ENCODE data around the gene SLC6A18.

SLC6A18 gene

DNA sequence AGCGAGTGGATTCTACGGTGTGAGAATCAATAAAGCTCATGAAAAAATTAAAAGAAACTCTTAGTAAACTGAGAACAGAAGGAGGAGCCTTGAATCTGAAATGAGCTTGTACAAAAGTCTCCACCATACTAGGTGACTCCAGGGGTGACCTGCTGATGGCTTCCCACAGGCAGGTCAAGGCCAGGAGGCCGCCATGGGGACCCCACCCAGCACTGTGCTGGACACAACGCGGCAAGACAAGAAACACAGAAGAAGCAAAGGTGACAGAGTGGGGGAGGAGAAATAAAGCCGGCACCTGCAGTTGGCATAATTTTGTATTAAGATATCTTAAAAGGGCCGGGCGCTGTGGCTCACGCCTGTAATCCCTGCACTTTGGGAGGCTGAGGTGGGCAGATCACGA lies 35.9 kb upstream of the SLC6A18 start:
- H3K36me3 ChIP-seq (ENCODE audit: control insufficient read depth, insufficient read depth, low read length) = no peaks in the 10 kb centered on the region
- H3K4me3 ChIP-seq (ENCODE audit: low read depth, low read length) = no peak overlapping the region
- no peak overlapping the region for H3K9ac ChIP-seq (ENCODE audit: low read depth, low read length)
- H3K9me3 ChIP-seq (ENCODE audit: control insufficient read depth, insufficient read depth, low read length) = no peaks in the 10 kb centered on the region
- no peaks in the 10 kb centered on the region for H3K4me1 ChIP-seq (ENCODE audit: control insufficient read depth, insufficient read depth, low read length)
- peaks cover 3% of the 10 kb centered on the region for H3K27me3 ChIP-seq (ENCODE audit: control insufficient read depth, insufficient read depth, low read length)

GRCh38 chr5:1190278-1190677 lies 34.9 kb upstream of the SLC6A18 start:
- H3K4me1 ChIP-seq (ENCODE audit: control insufficient read depth, insufficient read depth, low read length) = no peaks in the 10 kb centered on the region
- H3K36me3 ChIP-seq (ENCODE audit: control insufficient read depth, insufficient read depth, low read length) = no peaks in the 10 kb centered on the region
- peaks cover 3% of the 10 kb centered on the region for H3K27me3 ChIP-seq (ENCODE audit: control insufficient read depth, insufficient read depth, low read length)
- no peak overlapping the region for H3K4me3 ChIP-seq (ENCODE audit: low read depth, low read length)
- H3K9ac ChIP-seq (ENCODE audit: low read depth, low read length) = no peak overlapping the region
- H3K9me3 ChIP-seq (ENCODE audit: control insufficient read depth, insufficient read depth, low read length) = no peaks in the 10 kb centered on the region

DNA sequence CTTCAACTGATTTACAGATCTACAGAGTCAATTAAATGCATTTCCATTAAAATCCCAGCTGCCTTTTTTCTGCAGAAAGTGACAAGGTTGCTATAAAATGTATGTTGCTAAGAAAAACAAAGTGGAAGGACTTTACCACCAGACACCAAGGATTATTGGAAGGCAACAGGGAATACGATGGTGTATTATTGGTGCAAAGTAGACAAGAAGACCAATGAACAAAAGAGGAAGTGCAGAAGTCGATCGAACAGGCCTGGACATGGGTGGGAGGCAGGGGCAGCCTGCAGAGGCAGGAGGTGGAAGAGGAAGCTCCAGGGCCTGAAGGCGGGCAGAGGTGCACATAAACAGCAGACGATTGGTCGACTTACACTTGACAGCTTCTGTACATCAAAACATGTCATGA lies 34.3 kb upstream of the SLC6A18 start:
- Histone ChIP-seq H3K4me3 (ENCODE audit: low read depth, low read length) (no peak overlapping the region), H3K4me1 (ENCODE audit: control insufficient read depth, insufficient read depth, low read length) (no peaks in the 10 kb centered on the region)

DNA sequence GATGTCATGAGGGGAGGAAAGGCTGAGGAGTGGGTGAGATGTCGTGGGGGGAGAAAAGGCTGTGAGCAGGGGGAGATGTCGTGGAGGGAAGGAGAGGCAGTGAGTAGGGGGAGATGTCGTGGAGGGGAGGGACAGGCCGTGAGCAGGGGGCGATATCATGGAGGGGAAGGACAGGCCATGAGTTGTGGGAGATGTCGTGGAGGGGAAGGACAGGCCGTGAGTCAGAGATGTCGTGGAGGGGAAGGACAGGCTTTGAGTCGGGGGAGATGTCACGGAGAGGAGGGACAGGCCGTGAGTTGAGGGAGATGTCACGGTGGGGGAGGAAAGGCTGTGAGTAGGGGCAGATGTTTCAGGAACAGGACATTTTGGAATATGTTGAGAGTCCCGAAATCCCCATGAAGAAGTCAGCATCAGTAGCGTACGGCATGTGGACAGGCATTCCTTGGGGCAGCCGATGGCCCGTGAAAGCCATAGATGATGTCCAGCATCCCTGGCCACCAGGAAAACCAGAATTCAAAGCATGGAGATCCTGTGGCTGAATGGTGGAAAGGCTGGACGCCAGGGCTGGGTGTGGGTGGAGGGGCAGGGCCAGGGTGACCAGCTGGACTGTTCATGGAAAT lies 32.1 kb upstream of the SLC6A18 start:
- H3K4me1 ChIP-seq (ENCODE audit: control insufficient read depth, insufficient read depth, low read length) = no peaks in the 10 kb centered on the region
- peaks cover 3% of the 10 kb centered on the region for H3K27me3 ChIP-seq (ENCODE audit: control insufficient read depth, insufficient read depth, low read length)
- H3K9me3 ChIP-seq (ENCODE audit: control insufficient read depth, insufficient read depth, low read length) = no peaks in the 10 kb centered on the region
- H3K4me3 ChIP-seq (ENCODE audit: low read depth, low read length) = no peak overlapping the region
- H3K9ac ChIP-seq (ENCODE audit: low read depth, low read length) = no peak overlapping the region
- no peaks in the 10 kb centered on the region for H3K36me3 ChIP-seq (ENCODE audit: control insufficient read depth, insufficient read depth, low read length)

More for the DNA sequence above, 34.3 kb upstream of the SLC6A18 start:
- peaks cover 3% of the 10 kb centered on the region for H3K27me3 ChIP-seq (ENCODE audit: control insufficient read depth, insufficient read depth, low read length)
- H3K9ac ChIP-seq (ENCODE audit: low read depth, low read length) = no peak overlapping the region
- no peaks in the 10 kb centered on the region for H3K36me3 ChIP-seq (ENCODE audit: control insufficient read depth, insufficient read depth, low read length)
- no peaks in the 10 kb centered on the region for H3K9me3 ChIP-seq (ENCODE audit: control insufficient read depth, insufficient read depth, low read length)

DNA sequence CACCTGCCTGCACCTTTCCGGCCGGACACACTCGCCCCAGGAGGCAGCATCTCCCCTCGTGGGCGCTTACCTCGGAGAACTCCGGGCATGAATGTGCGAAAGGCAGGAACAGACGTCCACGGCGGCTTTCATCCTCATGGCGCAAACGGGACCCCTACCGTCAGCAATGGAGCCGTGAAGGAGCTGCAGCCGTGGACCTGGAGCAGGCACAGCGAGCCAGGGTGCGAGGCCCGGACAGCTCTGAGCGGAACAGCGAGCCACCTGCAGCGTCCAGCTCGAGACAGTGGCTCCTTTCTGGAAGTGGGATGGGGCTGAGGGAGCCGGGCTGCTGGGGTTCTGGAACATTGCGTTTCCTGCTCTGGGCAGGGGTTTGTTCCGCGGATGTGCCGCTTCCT lies 31.6 kb upstream of the SLC6A18 start:
- H3K27me3 ChIP-seq (ENCODE audit: control insufficient read depth, insufficient read depth, low read length) = peaks cover 3% of the 10 kb centered on the region
- no peaks in the 10 kb centered on the region for H3K36me3 ChIP-seq (ENCODE audit: control insufficient read depth, insufficient read depth, low read length)
- no peak overlapping the region for H3K4me3 ChIP-seq (ENCODE audit: low read depth, low read length)
- no peaks in the 10 kb centered on the region for H3K9me3 ChIP-seq (ENCODE audit: control insufficient read depth, insufficient read depth, low read length)
- no peak overlapping the region for H3K9ac ChIP-seq (ENCODE audit: low read depth, low read length)
- H3K4me1 ChIP-seq (ENCODE audit: control insufficient read depth, insufficient read depth, low read length) = no peaks in the 10 kb centered on the region

DNA sequence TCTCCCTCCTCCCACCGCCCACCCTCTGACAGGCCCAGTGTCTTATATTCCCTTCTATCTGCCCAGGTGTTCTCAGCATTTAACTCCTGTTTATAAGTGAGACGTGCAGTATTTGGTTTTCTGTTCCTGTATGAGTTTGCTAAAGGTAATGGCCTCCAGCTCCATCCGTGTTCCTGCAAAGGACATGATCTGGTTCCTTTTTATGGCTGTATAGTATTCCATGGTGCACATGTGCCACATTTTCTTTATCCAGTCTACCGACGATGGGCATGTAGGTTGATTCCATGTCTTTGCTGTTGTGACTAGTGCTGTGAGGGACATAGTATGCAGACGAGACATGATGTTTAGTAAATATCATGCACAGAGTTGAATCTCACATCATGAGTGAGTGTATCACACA lies 30.8 kb upstream of the SLC6A18 start:
- Histone ChIP-seq H3K4me3 (ENCODE audit: low read depth, low read length) (no peak overlapping the region), H3K36me3 (ENCODE audit: control insufficient read depth, insufficient read depth, low read length) (no peaks in the 10 kb centered on the region), H3K27me3 (ENCODE audit: control insufficient read depth, insufficient read depth, low read length) (peaks cover 3% of the 10 kb centered on the region), H3K9me3 (ENCODE audit: control insufficient read depth, insufficient read depth, low read length) (no peaks in the 10 kb centered on the region), H3K4me1 (ENCODE audit: control insufficient read depth, insufficient read depth, low read length) (no peaks in the 10 kb centered on the region), H3K9ac (ENCODE audit: low read depth, low read length) (no peak overlapping the region)

DNA sequence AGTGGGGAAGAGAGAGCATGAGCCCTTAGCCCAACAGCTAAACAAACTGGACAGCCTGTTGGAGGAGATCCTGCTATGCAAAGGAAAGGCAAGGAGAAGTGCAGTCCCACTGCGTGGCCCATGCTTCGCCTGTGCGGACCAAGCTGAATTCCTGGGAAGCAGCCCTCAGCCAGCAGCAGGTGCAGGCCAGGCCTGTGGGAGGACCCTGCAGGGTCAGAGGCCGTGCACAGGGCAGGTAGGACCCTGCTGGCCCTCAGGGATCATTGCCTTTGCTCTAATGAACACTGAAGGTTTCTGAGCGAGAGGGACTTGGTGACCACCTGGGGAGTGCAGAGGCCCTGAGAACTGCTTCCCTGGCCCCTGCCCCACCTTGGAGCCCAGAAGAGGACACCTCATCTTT lies 29.7 kb upstream of the SLC6A18 start:
- Histone ChIP-seq H3K9ac (ENCODE audit: low read depth, low read length) (no peak overlapping the region), H3K4me1 (ENCODE audit: control insufficient read depth, insufficient read depth, low read length) (no peaks in the 10 kb centered on the region), H3K4me3 (ENCODE audit: low read depth, low read length) (no peak overlapping the region), H3K9me3 (ENCODE audit: control insufficient read depth, insufficient read depth, low read length) (no peaks in the 10 kb centered on the region), H3K36me3 (ENCODE audit: control insufficient read depth, insufficient read depth, low read length) (no peaks in the 10 kb centered on the region), H3K27me3 (ENCODE audit: control insufficient read depth, insufficient read depth, low read length) (peaks cover 3% of the 10 kb centered on the region)

GRCh38 chr5:1195916-1196315 lies 29.3 kb upstream of the SLC6A18 start:
- Histone ChIP-seq H3K4me1 (ENCODE audit: control insufficient read depth, insufficient read depth, low read length) (no peaks in the 10 kb centered on the region), H3K9me3 (ENCODE audit: control insufficient read depth, insufficient read depth, low read length) (no peaks in the 10 kb centered on the region), H3K9ac (ENCODE audit: low read depth, low read length) (no peak overlapping the region), H3K36me3 (ENCODE audit: control insufficient read depth, insufficient read depth, low read length) (no peaks in the 10 kb centered on the region), H3K27me3 (ENCODE audit: control insufficient read depth, insufficient read depth, low read length) (peaks cover 3% of the 10 kb centered on the region), H3K4me3 (ENCODE audit: low read depth, low read length) (no peak overlapping the region)

DNA sequence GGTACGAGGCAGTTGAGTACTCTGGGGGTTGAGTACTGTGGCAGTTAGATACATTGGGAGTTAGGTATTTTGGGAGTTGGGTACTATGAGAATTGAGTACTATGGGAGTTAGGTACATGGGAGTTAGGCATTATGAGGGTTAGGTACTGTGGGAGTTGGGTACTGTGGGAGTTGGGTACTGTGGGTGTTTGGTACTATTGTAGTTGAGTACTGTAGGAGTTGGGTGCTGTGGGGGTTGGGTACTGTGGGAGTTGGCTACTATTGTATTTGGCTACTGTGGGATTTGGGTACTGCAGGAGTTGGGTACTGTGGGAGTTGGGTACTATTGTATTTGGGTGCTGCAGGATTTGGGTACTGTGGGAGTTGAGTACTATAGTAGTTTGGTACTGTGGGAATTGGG lies 28.6 kb upstream of the SLC6A18 start:
- H3K9ac ChIP-seq (ENCODE audit: low read depth, low read length) = no peak overlapping the region
- no peaks in the 10 kb centered on the region for H3K9me3 ChIP-seq (ENCODE audit: control insufficient read depth, insufficient read depth, low read length)
- peaks cover 3% of the 10 kb centered on the region for H3K27me3 ChIP-seq (ENCODE audit: control insufficient read depth, insufficient read depth, low read length)
- no peak overlapping the region for H3K4me3 ChIP-seq (ENCODE audit: low read depth, low read length)
- no peaks in the 10 kb centered on the region for H3K36me3 ChIP-seq (ENCODE audit: control insufficient read depth, insufficient read depth, low read length)
- H3K4me1 ChIP-seq (ENCODE audit: control insufficient read depth, insufficient read depth, low read length) = no peaks in the 10 kb centered on the region

DNA sequence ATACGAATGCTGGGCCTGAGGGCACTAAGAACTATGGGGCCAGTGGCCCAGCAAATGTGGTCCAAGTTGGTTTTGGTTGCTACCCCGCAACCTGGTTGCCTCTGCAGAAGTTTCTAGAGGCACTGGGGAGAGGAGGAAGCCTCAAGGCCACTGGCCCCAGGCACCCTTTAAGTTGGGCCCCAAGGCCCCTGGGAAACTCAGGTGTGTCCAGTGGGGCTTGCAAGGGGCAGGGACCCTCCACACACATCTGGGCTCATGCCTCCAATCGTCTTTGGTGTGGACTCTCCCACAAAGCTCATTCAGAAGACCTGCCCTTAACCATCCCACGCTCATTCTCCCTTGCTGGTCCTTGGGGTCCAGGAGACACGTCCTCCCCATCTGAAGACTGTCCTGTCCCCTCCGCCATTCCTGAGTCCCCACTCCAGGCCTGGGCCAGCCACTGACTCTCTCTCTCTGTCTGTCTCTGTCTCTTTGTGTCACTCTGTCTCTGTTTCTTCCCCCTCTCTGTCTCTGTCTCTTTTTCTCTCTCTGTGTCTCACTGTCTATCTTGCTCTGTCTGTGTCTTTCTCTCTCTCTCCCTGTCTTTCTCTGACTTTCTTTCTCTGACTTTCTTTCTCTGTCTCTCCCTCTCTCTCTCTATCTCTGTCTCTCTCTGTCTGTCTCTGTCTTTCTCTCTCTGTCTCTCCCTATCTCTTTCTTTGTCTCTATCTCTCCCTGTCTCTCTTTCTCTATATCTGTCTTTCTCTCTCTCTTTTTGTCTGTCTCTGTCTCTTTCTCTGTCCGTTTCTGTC lies 27.1 kb upstream of the SLC6A18 start:
- Histone ChIP-seq H3K9me3 (ENCODE audit: control insufficient read depth, insufficient read depth, low read length) (no peaks in the 10 kb centered on the region), H3K4me3 (ENCODE audit: low read depth, low read length) (no peak overlapping the region), H3K27me3 (ENCODE audit: control insufficient read depth, insufficient read depth, low read length) (no peaks in the 10 kb centered on the region), H3K4me1 (ENCODE audit: control insufficient read depth, insufficient read depth, low read length) (no peaks in the 10 kb centered on the region), H3K36me3 (ENCODE audit: control insufficient read depth, insufficient read depth, low read length) (no peaks in the 10 kb centered on the region), H3K9ac (ENCODE audit: low read depth, low read length) (no peak overlapping the region)

GRCh38 chr5:1199340-1199648 lies 25.9 kb upstream of the SLC6A18 start:
- Histone ChIP-seq H3K27me3 (ENCODE audit: control insufficient read depth, insufficient read depth, low read length) (no peaks in the 10 kb centered on the region), H3K4me1 (ENCODE audit: control insufficient read depth, insufficient read depth, low read length) (no peaks in the 10 kb centered on the region)

DNA sequence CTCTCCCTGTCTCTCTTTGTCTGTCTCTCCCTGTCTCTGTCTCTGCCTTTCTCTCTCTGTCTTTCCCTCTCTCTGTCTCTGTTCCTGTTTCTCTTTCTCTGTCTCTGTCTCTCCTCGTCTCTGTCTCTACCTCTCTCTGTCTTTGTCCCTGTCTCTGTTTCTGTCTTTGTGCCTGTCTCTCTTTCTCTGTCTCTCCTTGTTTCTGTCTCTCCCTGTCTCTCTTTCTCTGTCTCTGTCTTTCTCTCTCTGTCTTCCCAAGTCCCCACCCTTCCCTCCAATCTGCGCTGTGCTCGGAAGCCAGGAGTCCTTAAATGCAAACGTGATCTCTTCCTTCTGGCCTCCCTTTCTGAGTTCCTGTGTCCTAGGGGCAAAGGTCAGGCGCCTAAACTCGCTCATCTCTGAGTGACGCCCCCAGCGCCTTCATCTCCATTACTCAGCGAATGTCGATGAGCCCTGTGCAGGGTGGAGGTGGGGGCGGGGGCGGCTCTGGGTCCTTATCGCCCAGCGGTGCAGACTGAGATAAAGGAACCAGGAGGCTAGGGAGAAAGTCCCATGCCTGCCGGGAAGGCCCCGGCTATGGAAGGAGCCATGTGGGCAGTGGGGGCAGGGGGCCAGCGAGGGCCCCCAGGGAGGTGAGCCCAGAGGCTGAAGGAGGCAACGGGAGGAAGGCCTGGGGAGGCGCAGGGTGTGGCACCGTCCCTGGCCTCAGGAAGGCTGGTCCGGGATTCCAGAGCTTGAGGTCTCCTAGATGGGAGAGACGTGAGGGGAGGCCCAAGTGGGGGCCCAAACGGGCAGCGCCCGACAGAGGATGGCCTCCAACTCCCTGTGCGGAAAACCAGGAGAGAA lies 25.3 kb upstream of the SLC6A18 start:
- Histone ChIP-seq H3K36me3 (ENCODE audit: control insufficient read depth, insufficient read depth, low read length) (no peaks in the 10 kb centered on the region), H3K27me3 (ENCODE audit: control insufficient read depth, insufficient read depth, low read length) (no peaks in the 10 kb centered on the region), H3K9ac (ENCODE audit: low read depth, low read length) (no peak overlapping the region), H3K4me3 (ENCODE audit: low read depth, low read length) (no peak overlapping the region), H3K4me1 (ENCODE audit: control insufficient read depth, insufficient read depth, low read length) (no peaks in the 10 kb centered on the region), H3K9me3 (ENCODE audit: control insufficient read depth, insufficient read depth, low read length) (no peaks in the 10 kb centered on the region)

More at GRCh38 chr5:1199340-1199648, 25.9 kb upstream of the SLC6A18 start:
- no peaks in the 10 kb centered on the region for H3K9me3 ChIP-seq (ENCODE audit: control insufficient read depth, insufficient read depth, low read length)
- H3K4me3 ChIP-seq (ENCODE audit: low read depth, low read length) = no peak overlapping the region
- H3K9ac ChIP-seq (ENCODE audit: low read depth, low read length) = no peak overlapping the region
- H3K36me3 ChIP-seq (ENCODE audit: control insufficient read depth, insufficient read depth, low read length) = no peaks in the 10 kb centered on the region
